Measurements from ENCODE around the gene CTNNBIP1. TPM values are rescaled to one million over a fixed set of nuclear protein-coding genes. Genes with fewer than 3 reads are reported as not detected.

CTNNBIP1 gene
- total and polyA plus RNA-seq, 9 of the 15 experiments (the other 6 are each of a cell fraction or from before 2014, with no cell fraction given): 0.65 to 29.2 (median 14.7) TPM

- Histone ChIP-seq H3K9ac (ENCODE audit: insufficient read depth in 1 of 2, low read depth in 2 of 2, low read length in 2 of 2) (peak overlapping the region in 1 of 2 experiments; percentile 51; a peak in 2 of 4 replicates), H3K79me2 (ENCODE audit: control insufficient read depth, insufficient read depth, low read length) (no peaks in the 10 kb centered on the region), H3K27ac (ENCODE audit: extremely low read depth, low read depth, low read length) (no peak overlapping the region), H3K4me3 (no peak overlapping the region), H3K36me3 (ENCODE audit: control insufficient read depth, insufficient read depth, low read length) (no peaks in the 10 kb centered on the region), H3K4me2 (ENCODE audit: insufficient read depth, low read length) (no peak overlapping the region), H3K4me1 (replicated peaks in 1 of 2; ENCODE audit: control insufficient read depth in 2 of 2, insufficient read depth in 2 of 2, low read length in 2 of 2) (peaks cover 7 to 41% of the 10 kb centered on the region in 2 experiments; a peak in 4 of 5 replicates), H2AFZ (ENCODE audit: low read depth, low read length) (no peak overlapping the region), H3K9me1 (ENCODE audit: control insufficient read depth, insufficient read depth, low read length) (no peaks in the 10 kb centered on the region), H3K9me3 (replicated peaks; ENCODE audit: control insufficient read depth, insufficient read depth, low read depth, low read length) (0 out of 2 replicates have a peak, but pooled peaks cover 1% of the 10 kb centered on the region), H3K27me3 (ENCODE audit: control insufficient read depth in 2 of 2, insufficient read depth in 2 of 2, low read length in 2 of 2) (peaks cover 13 to 41% of the 10 kb centered on the region in 2 experiments; a peak in 4 of 5 replicates), H4K20me1 (replicated peaks; ENCODE audit: control insufficient read depth, insufficient read depth, low read length) (no peaks in the 10 kb centered on the region)
- 31% methylated on average over 7 of the region's 7 CpGs for WGBS (ENCODE audit: insufficient coverage, low coverage, missing lambda C conversion rate)
- ChIA-PET CTCF (ENCODE audit: low intra/inter-chr PET ratio) (no interaction called here), POLR2A (interaction anchor here (0.6 to 4.3 kb wide), 7 partner anchors 9 to 136 kb away, joined by 3 to 35 read pairs (median 3); no protein-coding TSS in a partner anchor)
- ATAC-seq (no peak), FAIRE-seq (no peak), DNase-seq (ENCODE audit: extremely low read depth in 1 of 4, low spot score in 3 of 4) (no peak)
- in situ Hi-C loops (cut with MboI): no loop called here
- TF ChIP-seq ZNF311 (CRISPR knock-in tag; IDR thresholded peaks at IDR 0.05) (no peak), ZNF121 (CRISPR knock-in tag; conservative IDR thresholded peaks at IDR 0.05) (no peak), PBX2 (CRISPR knock-in tag; IDR thresholded peaks at IDR 0.05; ENCODE audit: low read depth) (no peak), PBX2 (tag; conservative IDR thresholded peaks at IDR 0.05; ENCODE audit: low read depth) (no peak), SMAD3 (CRISPR knock-in tag; conservative IDR thresholded peaks at IDR 0.05) (no peak)
- TF ChIP-seq, protein P1, sequence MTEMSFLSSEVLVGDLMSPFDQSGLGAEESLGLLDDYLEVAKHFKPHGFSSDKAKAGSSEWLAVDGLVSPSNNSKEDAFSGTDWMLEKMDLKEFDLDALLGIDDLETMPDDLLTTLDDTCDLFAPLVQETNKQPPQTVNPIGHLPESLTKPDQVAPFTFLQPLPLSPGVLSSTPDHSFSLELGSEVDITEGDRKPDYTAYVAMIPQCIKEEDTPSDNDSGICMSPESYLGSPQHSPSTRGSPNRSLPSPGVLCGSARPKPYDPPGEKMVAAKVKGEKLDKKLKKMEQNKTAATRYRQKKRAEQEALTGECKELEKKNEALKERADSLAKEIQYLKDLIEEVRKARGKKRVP (CRISPR knock-in tag; IDR thresholded peaks at IDR 0.05): no peak
- intact Hi-C loops (cut with micrococcal nuclease): no loop called here
- no TSS peak for BruUV-seq (replicated peaks)
Measured at GRCh38 chr1:9843576-9843945, 66.5 kb downstream of the CTNNBIP1 start.
